ENCODE data around the gene SLC38A5.
A peak's percentile ranks its signal among the peaks of the same experiment; 100 is the strongest.

Gene SLC38A5

DNA sequence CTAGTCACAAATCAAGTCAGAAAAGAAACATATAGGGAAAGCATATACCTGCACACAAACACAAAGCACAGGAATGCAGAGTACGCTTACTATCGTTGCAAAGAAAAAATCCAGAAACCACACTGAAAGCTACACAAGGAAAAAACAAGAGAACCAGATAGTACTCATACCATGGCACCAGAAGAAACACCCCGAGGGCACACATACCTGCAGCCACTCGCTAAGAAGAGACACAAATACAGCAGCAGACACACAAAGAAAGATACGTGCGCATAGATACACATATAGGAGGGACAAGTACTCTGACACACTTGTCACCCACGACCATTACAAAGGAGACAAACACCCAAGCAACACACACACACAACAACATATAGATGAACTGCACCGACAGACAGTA is 1.4 kb upstream of the SLC38A5 start:
- Histone ChIP-seq H2AK5ac (ENCODE audit: low read depth, low read length) (no peak overlapping the region), H3K4me1 (ENCODE audit: control insufficient read depth in 2 of 2, insufficient read depth in 1 of 2, low read depth in 1 of 2, low read length in 2 of 2) (peaks cover 10 to 16% of the 10 kb centered on the region in 2 donors), H2BK5ac (ENCODE audit: low read length) (no peak overlapping the region), H3K36me3 (replicated peaks in 1 of 2; ENCODE audit: control insufficient read depth in 2 of 2, insufficient read depth in 2 of 2, low read length in 2 of 2) (no peaks in the 10 kb centered on the region), H3K4me3 (ENCODE audit: low read length in 2 of 2) (no peak overlapping the region), H2BK15ac (ENCODE audit: low read length) (no peak overlapping the region), H3K27ac (replicated peaks; ENCODE audit: low read length) (no peak overlapping the region), H3K9me3 (replicated peaks in 1 of 2; ENCODE audit: control insufficient read depth in 2 of 2, insufficient read depth in 1 of 2, low read depth in 1 of 2, low read length in 2 of 2) (no peaks in the 10 kb centered on the region), H4K8ac (ENCODE audit: low read depth, low read length) (no peak overlapping the region), H3K23ac (ENCODE audit: low read depth, low read length, poor library complexity) (no peak overlapping the region), H3K27me3 (ENCODE audit: control insufficient read depth in 3 of 3, insufficient read depth in 3 of 3, low read depth in 1 of 3, low read length in 3 of 3) (no peaks in the 10 kb centered on the region), H3K79me1 (ENCODE audit: low read depth, low read length) (no peaks in the 10 kb centered on the region), H4K91ac (ENCODE audit: low read depth, low read length, poor library complexity) (no peak overlapping the region), H3K9ac (ENCODE audit: low read depth, low read length, poor library complexity) (no peak overlapping the region), H2BK12ac (ENCODE audit: low read length) (no peak overlapping the region), H3K18ac (ENCODE audit: low read length) (no peak overlapping the region), H3K4me2 (ENCODE audit: insufficient read depth, low read length, poor library complexity, severe bottlenecking) (no peak overlapping the region), H2AFZ (ENCODE audit: low read length) (no peak overlapping the region), H3K4ac (ENCODE audit: low read length) (no peak overlapping the region), H2BK120ac (ENCODE audit: low read depth, low read length) (no peak overlapping the region), H3K14ac (ENCODE audit: low read length) (no peak overlapping the region)
- no peak for DNase-seq (ENCODE audit: low spot score)
- no CpG with 5 or more reads among the region's 8 CpGs for WGBS, 2 donors (ENCODE audit: extremely low coverage in 2 of 2, insufficient read length in 2 of 2, insufficient replicate concordance in 1 of 2)

DNA sequence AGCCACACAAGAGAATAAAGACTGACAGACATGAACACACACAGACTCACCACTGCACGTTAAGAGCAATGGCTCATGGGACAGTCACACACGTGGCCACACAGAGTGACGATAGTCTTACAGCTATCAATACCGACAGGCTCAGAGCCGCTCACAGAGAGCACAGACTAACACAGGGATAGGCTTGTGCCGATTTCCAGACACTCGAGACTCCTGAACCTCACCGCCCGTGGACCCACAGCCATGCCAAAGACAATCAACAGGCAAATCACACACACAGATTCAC is 716 bp upstream of the SLC38A5 start:
- no peak overlapping the region for H3K14ac ChIP-seq (ENCODE audit: low read length)
- H3K79me1 ChIP-seq (ENCODE audit: low read depth, low read length): no peaks in the 10 kb centered on the region
- H3K23ac ChIP-seq (ENCODE audit: low read depth, low read length, poor library complexity): no peak overlapping the region
- no peak overlapping the region for H2BK120ac ChIP-seq (ENCODE audit: low read depth, low read length)
- H2BK5ac ChIP-seq (ENCODE audit: low read length): no peak overlapping the region
- H4K91ac ChIP-seq (ENCODE audit: low read depth, low read length, poor library complexity): no peak overlapping the region
- H3K18ac ChIP-seq (ENCODE audit: low read length): no peak overlapping the region
- H3K36me3 ChIP-seq (replicated peaks in 1 of 2; ENCODE audit: control insufficient read depth in 2 of 2, insufficient read depth in 2 of 2, low read length in 2 of 2): no peaks in the 10 kb centered on the region
- no peaks in the 10 kb centered on the region for H3K27me3 ChIP-seq (ENCODE audit: control insufficient read depth in 3 of 3, insufficient read depth in 3 of 3, low read depth in 1 of 3, low read length in 3 of 3)
- no peak for DNase-seq (ENCODE audit: low spot score)
- peaks cover 10 to 16% of the 10 kb centered on the region in 2 donors for H3K4me1 ChIP-seq (ENCODE audit: control insufficient read depth in 2 of 2, insufficient read depth in 1 of 2, low read depth in 1 of 2, low read length in 2 of 2)
- no peak overlapping the region for H2AK5ac ChIP-seq (ENCODE audit: low read depth, low read length)
- no peaks in the 10 kb centered on the region for H3K9me3 ChIP-seq (replicated peaks in 1 of 2; ENCODE audit: control insufficient read depth in 2 of 2, insufficient read depth in 1 of 2, low read depth in 1 of 2, low read length in 2 of 2)
- peak overlapping the region; percentile 58 for H2AFZ ChIP-seq (ENCODE audit: low read length)
- no peak overlapping the region for H3K4me2 ChIP-seq (ENCODE audit: insufficient read depth, low read length, poor library complexity, severe bottlenecking)
- no peak overlapping the region for H3K4ac ChIP-seq (ENCODE audit: low read length)
- H3K27ac ChIP-seq (replicated peaks; ENCODE audit: low read length): no peak overlapping the region
- no peak overlapping the region for H2BK12ac ChIP-seq (ENCODE audit: low read length)
- H3K4me3 ChIP-seq (ENCODE audit: low read length in 2 of 2): no peak overlapping the region
- H2BK15ac ChIP-seq (ENCODE audit: low read length): no peak overlapping the region
- no peak overlapping the region for H3K9ac ChIP-seq (ENCODE audit: low read depth, low read length, poor library complexity)
- WGBS, 2 donors (ENCODE audit: extremely low coverage in 2 of 2, insufficient read length in 2 of 2, insufficient replicate concordance in 1 of 2): no CpG with 5 or more reads among the region's 9 CpGs
- H4K8ac ChIP-seq (ENCODE audit: low read depth, low read length): no peak overlapping the region

DNA sequence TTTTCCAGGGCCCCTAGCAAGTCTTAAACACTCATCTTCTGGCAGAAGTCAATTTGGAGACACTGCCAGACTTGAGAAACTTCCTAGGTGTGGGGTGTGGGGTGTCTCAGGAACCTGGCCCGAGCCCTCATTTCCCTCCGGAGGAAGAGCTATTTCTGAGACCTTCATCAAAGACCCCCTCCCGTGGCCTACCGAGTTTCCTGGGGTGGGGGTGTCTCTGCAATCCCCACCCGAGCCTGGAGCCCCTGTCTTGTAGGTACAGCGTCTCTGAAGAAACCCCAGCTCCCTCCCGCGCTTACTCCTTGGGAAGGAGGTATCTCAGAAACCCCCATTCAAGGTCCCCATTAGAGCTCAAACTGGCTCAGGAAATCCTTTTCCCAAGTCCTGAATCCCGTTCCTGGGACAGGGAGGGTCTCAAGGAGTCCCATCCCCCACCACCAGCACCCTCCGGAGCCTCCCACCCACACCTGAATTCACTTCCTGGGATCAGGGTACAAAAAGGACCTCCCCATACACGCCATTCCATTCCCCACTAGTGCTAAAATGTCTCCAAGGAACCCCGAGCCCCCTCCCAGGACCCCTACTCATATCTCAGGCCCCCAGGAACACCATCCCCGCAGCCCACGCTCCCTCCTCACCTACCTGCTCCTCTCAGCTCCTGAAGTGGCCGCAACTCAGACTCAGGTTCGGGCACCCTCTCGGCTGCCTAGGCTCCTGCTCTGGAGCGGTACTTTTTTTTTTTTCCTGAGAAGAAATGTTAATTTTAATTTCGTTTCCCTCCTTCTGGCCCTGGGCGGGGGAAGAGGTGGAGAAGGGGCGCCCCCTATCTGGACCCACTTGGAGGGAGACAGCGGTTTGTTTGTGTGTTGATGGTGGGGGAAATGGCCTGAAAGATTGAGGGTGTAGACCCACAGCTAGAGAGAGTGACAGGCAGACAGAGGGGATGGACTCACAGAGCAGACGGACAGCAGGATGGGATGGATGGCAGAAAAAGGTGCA is 1.1 kb downstream of the SLC38A5 start:
- Histone ChIP-seq H3K36me3 (replicated peaks in 1 of 2; ENCODE audit: control insufficient read depth in 2 of 2, insufficient read depth in 2 of 2, low read length in 2 of 2) (no peaks in the 10 kb centered on the region), H3K4me3 (ENCODE audit: low read length in 2 of 2) (no peak overlapping the region), H3K14ac (ENCODE audit: low read length) (no peak overlapping the region), H3K4ac (ENCODE audit: low read length) (no peak overlapping the region), H4K8ac (ENCODE audit: low read depth, low read length) (no peak overlapping the region), H2BK5ac (ENCODE audit: low read length) (no peak overlapping the region), H3K79me1 (ENCODE audit: low read depth, low read length) (no peaks in the 10 kb centered on the region), H3K4me1 (ENCODE audit: control insufficient read depth in 2 of 2, insufficient read depth in 1 of 2, low read depth in 1 of 2, low read length in 2 of 2) (peaks cover 10 to 16% of the 10 kb centered on the region in 2 donors), H3K23ac (ENCODE audit: low read depth, low read length, poor library complexity) (no peak overlapping the region), H2AFZ (ENCODE audit: low read length) (peak overlapping the region; percentile 63), H3K9ac (ENCODE audit: low read depth, low read length, poor library complexity) (no peak overlapping the region), H2AK5ac (ENCODE audit: low read depth, low read length) (no peak overlapping the region), H2BK15ac (ENCODE audit: low read length) (no peak overlapping the region), H3K18ac (ENCODE audit: low read length) (no peak overlapping the region), H3K27me3 (ENCODE audit: control insufficient read depth in 3 of 3, insufficient read depth in 3 of 3, low read depth in 1 of 3, low read length in 3 of 3) (no peaks in the 10 kb centered on the region), H3K27ac (replicated peaks; ENCODE audit: low read length) (no peak overlapping the region), H4K91ac (ENCODE audit: low read depth, low read length, poor library complexity) (no peak overlapping the region), H2BK12ac (ENCODE audit: low read length) (no peak overlapping the region), H2BK120ac (ENCODE audit: low read depth, low read length) (no peak overlapping the region), H3K4me2 (ENCODE audit: insufficient read depth, low read length, poor library complexity, severe bottlenecking) (peak overlapping the region; percentile 40), H3K9me3 (replicated peaks in 1 of 2; ENCODE audit: control insufficient read depth in 2 of 2, insufficient read depth in 1 of 2, low read depth in 1 of 2, low read length in 2 of 2) (no peaks in the 10 kb centered on the region)
- DNase-seq (ENCODE audit: low spot score): no peak
- no CpG with 5 or more reads among the region's 23 CpGs for WGBS, 2 donors (ENCODE audit: extremely low coverage in 2 of 2, insufficient read length in 2 of 2, insufficient replicate concordance in 1 of 2)

DNA sequence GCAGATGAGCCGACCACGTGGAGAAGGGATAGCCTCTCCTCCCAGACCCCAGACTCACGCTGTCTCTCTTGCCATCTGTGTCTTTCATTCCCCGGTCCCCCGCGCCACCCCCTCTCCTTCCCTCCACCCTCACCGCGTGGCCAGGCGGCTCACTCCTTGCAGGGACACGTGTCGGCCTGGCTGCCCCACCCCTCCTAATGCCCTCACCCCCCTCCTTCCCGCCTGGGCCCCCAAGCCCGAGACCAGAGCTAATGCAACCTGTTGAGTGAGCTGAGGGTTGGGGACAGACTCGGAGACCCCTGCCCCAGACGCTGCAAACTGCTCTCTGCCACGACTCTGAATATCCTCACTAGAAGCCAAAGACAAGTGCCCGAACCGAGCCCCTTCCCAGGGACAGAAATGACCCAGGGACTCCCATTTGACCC is 1.8 kb downstream of the SLC38A5 start:
- Histone ChIP-seq H3K4me3 (ENCODE audit: low read length in 2 of 2) (no peak overlapping the region), H3K27ac (replicated peaks; ENCODE audit: low read length) (no peak overlapping the region), H2AK5ac (ENCODE audit: low read depth, low read length) (no peak overlapping the region), H3K9ac (ENCODE audit: low read depth, low read length, poor library complexity) (no peak overlapping the region), H3K4me1 (ENCODE audit: control insufficient read depth in 2 of 2, insufficient read depth in 1 of 2, low read depth in 1 of 2, low read length in 2 of 2) (peaks cover 10 to 16% of the 10 kb centered on the region in 2 donors), H3K14ac (ENCODE audit: low read length) (no peak overlapping the region), H3K36me3 (replicated peaks in 1 of 2; ENCODE audit: control insufficient read depth in 2 of 2, insufficient read depth in 2 of 2, low read length in 2 of 2) (no peaks in the 10 kb centered on the region), H3K4me2 (ENCODE audit: insufficient read depth, low read length, poor library complexity, severe bottlenecking) (no peak overlapping the region), H2AFZ (ENCODE audit: low read length) (peak overlapping the region; percentile 63), H2BK5ac (ENCODE audit: low read length) (no peak overlapping the region), H3K23ac (ENCODE audit: low read depth, low read length, poor library complexity) (no peak overlapping the region), H2BK15ac (ENCODE audit: low read length) (no peak overlapping the region), H2BK120ac (ENCODE audit: low read depth, low read length) (no peak overlapping the region), H3K4ac (ENCODE audit: low read length) (no peak overlapping the region), H3K18ac (ENCODE audit: low read length) (no peak overlapping the region), H2BK12ac (ENCODE audit: low read length) (no peak overlapping the region), H4K8ac (ENCODE audit: low read depth, low read length) (no peak overlapping the region), H3K27me3 (ENCODE audit: control insufficient read depth in 3 of 3, insufficient read depth in 3 of 3, low read depth in 1 of 3, low read length in 3 of 3) (no peaks in the 10 kb centered on the region), H4K91ac (ENCODE audit: low read depth, low read length, poor library complexity) (no peak overlapping the region), H3K9me3 (replicated peaks in 1 of 2; ENCODE audit: control insufficient read depth in 2 of 2, insufficient read depth in 1 of 2, low read depth in 1 of 2, low read length in 2 of 2) (no peaks in the 10 kb centered on the region), H3K79me1 (ENCODE audit: low read depth, low read length) (no peaks in the 10 kb centered on the region)
- no CpG with 5 or more reads among the region's 18 CpGs for WGBS, 2 donors (ENCODE audit: extremely low coverage in 2 of 2, insufficient read length in 2 of 2, insufficient replicate concordance in 1 of 2)
- no peak for DNase-seq (ENCODE audit: low spot score)

Data from neuronal stem cell (in vitro differentiated cells).